Left renal cortex interstitium (tissue), 4 donors: ENCODE data around the gene SS18L1. TPM values are rescaled to one million over a fixed set of nuclear protein-coding genes. Genes with fewer than 3 reads are reported as not detected.

Experiments used
- DNase-seq, 4 donors: peaks; one replicate each; pipeline ENCODE4 v3.0.0-alpha.2; 2013; ENCODE audit warnings: low read depth in 4 of 4, low spot score in 2 of 4, missing footprints in 1 of 4
- polyA plus RNA-seq, 4 donors: library from polyadenylated mRNA; unstranded; fragments of 120-200 nt; gene quantifications; one replicate each; pipeline ENCODE4 v1.2.1, GENCODE V29; 2013; ENCODE audit not compliant: insufficient read length in 4 of 4

Gene SS18L1
- polyA plus RNA-seq, 4 donors = 15.5 to 27.8 (median 21.2) TPM

DNA sequence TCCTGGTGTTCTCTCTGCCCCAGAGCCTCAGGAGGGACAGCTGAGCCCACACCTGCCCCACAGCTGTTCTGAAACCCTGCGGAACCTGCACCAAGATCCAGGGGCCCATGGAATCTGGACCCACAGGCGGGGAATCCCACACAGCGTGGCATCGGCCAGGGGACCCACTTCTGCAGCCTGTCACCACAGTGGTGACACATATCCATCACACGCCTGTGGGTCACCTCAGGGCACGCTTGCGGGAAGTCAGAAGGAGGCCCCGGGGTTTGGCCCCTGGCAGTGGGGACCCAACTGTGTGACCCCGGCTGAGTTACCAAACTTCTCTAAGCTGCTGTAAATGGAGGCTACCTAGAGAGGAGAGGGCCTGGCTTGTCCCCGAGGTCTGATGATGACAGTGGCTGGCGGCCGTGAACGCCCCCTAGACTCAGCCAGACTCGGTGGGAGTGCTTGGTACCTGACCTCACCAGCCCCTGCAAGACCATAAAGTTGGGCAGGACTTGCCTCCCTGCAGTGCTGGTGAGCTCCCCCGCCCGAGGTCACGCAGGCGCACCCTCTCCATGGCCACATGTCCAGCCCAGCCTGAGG is 78.8 kb downstream of the SS18L1 start:
- no peak for DNase-seq

GRCh38 chr20:62222972-62223371 is 79.4 kb downstream of the SS18L1 start:
- no peak for DNase-seq

GRCh38 chr20:62223571-62223970 is 80.0 kb downstream of the SS18L1 start:
- DNase-seq = no peak

DNA sequence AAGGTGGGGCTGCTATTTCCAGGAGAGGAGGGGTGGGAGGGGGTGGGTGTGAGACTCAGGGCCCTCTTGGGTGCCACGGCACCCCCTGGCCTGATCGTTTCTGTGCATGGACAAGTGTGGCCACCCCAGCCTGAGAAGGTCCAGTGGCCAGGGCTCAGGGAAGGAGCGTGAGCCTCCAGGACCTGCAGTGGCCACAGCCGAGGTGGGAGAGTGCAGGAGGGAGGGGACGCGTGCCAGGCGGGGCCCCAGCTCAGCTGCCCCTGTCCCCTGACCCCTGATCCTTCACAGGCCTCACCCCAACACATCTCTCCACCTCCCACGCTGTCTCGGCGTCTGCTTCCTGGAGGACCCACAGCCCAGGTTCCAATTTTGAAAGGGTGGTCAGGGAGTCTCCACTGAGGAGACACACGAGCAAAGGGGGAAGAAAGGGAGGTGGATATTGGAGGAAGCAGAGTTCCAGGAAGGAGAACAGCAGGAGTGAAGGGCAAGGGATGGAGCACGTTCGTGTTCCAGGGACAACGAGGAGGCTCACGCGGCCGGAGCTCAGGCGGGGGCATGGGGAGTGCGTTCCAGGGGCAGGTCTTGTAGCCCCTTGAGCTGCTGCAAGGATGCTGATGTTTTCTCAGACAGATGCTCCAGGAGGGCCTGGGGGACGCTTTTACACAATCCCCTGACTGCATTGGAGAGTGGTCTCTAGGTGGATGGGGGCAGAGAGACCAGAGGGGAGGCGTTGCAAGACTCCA is 80.7 kb downstream of the SS18L1 start:
- no peak for DNase-seq

DNA sequence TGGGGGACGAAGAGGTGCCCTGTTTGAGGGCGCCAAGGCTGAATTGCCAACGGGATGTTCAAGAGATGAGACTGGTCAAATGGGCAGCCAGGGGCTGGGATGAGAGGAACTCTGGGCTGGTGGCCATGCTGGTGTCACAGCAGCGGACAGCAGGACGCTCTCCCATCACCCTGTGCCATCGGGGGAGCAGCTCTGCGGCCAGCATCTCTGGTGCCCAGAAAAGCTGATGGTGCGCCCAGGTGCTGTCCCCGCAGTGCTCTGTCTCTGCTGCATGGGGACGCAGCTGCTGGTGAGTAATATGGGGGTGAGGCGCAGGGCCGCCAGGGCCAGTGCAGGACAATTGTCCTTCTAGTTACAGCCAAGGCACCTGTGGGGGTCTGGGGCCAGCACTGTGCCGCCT is 81.5 kb downstream of the SS18L1 start:
- no peak for DNase-seq

- no peak for DNase-seq
Observed at GRCh38 chr20:62225820-62226635, 82.5 kb downstream of the SS18L1 start.

DNA sequence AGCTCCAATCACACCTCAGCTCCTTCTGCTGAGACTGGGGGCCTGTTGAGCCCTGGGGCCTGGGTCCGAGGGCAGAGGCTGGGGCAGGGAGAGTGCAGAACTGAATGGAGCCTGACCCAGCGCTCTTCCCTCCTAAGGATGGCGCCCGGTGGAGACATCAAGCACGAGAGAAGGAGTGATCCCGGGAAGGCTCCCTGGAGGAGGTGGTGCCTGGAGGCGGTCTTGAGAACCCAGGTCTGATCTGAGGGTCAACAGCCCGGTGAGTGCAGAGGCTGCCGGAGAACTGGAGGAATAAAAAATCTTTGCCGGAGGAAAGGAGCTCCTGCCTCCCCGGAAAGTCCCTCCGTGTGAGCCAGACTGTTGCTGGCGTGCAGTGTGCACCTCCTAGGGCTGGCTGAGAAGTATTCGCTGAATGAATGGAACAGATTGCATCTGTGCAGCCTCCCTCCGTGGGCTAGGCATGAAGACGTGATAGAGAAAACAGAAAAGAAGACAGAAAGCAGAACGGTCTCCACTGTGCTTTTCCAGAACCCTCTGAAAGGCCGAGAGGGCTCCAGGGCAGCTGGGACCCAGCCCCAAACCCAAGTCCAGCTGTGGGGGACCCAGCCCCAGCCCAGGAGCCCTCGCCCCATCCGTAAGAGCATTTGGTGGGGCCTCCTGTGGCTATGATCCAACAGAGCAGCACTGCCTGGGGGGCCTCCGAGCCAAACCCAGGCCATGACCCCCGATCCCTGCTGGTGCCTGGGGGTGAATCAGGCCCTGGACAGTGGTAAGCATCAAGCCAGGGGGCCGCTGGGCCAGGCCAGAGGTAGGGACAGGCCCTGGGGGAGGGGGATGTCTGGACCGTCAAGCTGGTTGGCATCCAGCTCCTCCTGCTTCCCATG is 83.4 kb downstream of the SS18L1 start:
- no peak for DNase-seq

DNA sequence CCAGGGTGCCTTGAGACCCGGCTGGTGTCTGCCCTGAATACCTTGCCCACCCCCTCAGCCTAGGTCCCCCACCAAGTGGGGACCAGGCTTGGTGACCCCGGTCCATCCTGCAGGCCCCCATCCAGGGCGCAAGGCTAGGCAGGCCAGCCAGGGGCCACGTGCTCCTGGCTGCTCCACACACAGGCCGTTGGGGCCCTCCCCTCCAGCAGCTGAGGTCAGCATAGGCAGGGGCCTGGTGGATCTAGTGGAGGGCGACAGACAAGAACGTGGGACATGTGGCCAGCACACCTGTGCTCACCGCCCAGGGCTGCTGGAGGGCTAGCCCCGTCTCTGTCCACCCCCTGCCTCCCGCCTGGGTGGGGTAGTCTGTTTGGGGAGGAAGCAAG is 84.0 kb downstream of the SS18L1 start:
- no peak for DNase-seq

GRCh38 chr20:62227977-62228958 is 84.7 kb downstream of the SS18L1 start:
- no peak for DNase-seq

GRCh38 chr20:62228982-62229545 is 85.5 kb downstream of the SS18L1 start:
- no peak for DNase-seq

- DNase-seq = no peak
Observed at GRCh38 chr20:62229667-62230066, 86.1 kb downstream of the SS18L1 start.

DNA sequence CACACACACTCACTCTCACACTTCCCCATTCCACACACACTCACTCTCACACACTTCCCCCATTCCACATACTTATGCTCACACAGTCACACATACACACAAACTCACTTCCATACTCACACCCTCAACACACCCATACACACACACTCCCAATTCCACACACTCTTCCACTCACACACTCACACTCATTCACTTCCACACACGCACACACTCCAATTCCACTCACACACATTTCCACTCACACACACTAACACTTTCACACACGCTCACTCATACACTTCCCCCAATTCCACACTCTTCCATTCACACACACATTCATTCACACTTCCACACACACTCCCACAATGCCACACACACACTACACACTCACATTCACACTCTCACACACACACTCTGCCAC is 86.7 kb downstream of the SS18L1 start:
- no peak for DNase-seq

- no peak for DNase-seq
Observed at GRCh38 chr20:62230696-62231095, 87.1 kb downstream of the SS18L1 start.

- DNase-seq = no peak
Observed at GRCh38 chr20:62231292-62231691, 87.7 kb downstream of the SS18L1 start.

Other genes starting within 250 kb of the SS18L1 start
- gene TAF4, start 77.9 kb upstream of the SS18L1 start, polyA plus RNA-seq = 10 to 100 TPM; 14.1 to 28.7 (median 20.1) TPM
- 10 to 100 TPM; 50.3 to 65.3 (median 59.7) TPM for gene LSM14B, start 21.3 kb upstream of the SS18L1 start, polyA plus RNA-seq
- 100 to 1,000 TPM; 182 to 221 (median 190) TPM for gene PSMA7, start 375 bp upstream of the SS18L1 start, polyA plus RNA-seq
- gene MTG2, start 39.3 kb downstream of the SS18L1 start, polyA plus RNA-seq = 10 to 100 TPM; 30.6 to 45.6 (median 36.7) TPM
- gene HRH3, start 76.5 kb downstream of the SS18L1 start, polyA plus RNA-seq = under 1 TPM in 3 of 4 donors, not detected in 1; 0.08 to 0.21 (median 0.14) TPM
- gene OSBPL2, start 94.8 kb downstream of the SS18L1 start, polyA plus RNA-seq = 10 to 100 TPM; 26.7 to 41.5 (median 34.8) TPM
- 10 to 100 TPM; 44.0 to 74.9 (median 62.5) TPM for gene ADRM1, start 159.2 kb downstream of the SS18L1 start, polyA plus RNA-seq
- 100 to 1,000 TPM in 3 of 4 donors, 10 to 100 TPM in 1; 70.5 to 201 (median 146) TPM for gene LAMA5, start 223.5 kb downstream of the SS18L1 start, polyA plus RNA-seq
- 1,000 to 10,000 TPM in 1 of 4 donors, 100 to 1,000 TPM in 3; 820 to 1,197 (median 904) TPM for gene RPS21, start 243.3 kb downstream of the SS18L1 start, polyA plus RNA-seq